Mammary microvascular endothelial cell (primary cell): ENCODE data around the gene LRRC49. TPM values are rescaled to one million over a fixed set of nuclear protein-coding genes. Genes with fewer than 3 reads are reported as not detected.

ENCODE experiments used
- total RNA-seq: library from RNA; depleted of rRNA; stranded (reverse); fragments of >200 nt; gene quantifications from 2 replicates; pipeline ENCODE4 v1.2.3, GENCODE V29; 2015

Gene LRRC49, protein sequence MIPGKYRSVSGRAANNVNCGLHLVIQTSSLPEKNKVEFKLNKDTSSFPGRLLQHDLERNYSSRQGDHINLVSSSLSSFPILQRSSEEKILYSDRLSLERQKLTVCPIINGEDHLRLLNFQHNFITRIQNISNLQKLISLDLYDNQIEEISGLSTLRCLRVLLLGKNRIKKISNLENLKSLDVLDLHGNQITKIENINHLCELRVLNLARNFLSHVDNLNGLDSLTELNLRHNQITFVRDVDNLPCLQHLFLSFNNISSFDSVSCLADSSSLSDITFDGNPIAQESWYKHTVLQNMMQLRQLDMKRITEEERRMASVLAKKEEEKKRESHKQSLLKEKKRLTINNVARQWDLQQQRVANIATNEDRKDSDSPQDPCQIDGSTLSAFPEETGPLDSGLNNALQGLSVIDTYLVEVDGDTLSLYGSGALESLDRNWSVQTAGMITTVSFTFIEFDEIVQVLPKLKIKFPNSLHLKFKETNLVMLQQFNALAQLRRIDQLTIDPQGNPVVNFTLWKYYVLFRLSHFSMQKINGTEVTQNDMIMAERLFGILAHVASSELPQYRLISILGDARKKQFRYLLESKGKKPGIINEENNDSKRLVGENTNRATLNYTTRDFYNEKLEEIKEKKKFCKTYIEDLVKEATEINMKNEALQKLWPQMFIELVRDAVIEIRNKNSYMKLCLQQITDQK
- total RNA-seq = 6.4 and 10.1 TPM in 2 replicates

DNA sequence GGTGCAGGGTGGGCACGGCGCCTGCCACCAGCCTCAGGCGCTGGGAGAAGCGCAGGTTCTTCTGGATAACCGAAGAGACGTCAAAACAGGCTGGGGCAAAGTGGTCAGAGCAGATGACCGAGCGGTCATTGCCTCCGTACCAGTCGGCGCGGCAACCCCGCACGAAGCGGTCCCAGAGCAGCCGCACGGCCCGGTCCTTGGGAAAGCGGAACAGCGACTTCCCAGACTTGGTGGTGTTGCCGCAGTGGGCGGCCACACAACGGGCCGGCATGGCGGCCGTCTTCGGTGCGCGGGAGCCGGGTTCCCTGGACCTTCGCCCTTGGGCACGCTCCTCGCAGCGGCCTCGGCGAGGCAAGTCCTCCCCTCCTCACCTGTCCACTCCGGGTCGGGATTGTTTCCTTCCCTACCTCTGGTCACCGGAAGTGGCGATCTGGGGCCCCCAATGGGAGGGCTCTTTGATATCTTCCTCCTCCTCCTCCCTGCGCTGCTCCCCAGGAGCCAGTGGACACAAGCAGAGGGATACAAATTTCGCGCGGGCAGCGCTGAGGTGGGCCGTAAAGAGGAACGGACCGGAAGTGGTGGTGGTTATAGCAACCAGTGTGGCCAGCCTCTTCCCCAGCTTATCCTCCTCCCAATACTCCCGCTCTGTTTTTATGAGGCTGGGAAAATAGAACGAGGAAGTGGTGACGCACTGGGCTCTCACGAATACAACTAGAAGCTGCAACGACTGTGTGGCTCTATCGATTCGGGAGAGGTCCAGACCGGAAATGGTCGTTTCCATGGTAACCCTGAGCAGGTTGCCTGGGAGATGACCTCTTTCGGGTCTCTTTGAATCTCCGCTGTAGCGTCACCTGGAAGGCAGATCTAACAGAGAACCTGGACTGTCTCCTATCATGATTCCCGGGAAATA, at the start of gene LRRC49, which contains the start of gene THAP10:
Gene LRRC49, plus strand, starts transcription at position 825 of the 910 bp plus-strand sequence. Its CDS starts 69 bp downstream, at position 894.
Gene THAP10, minus strand, starts transcription at position 432 of the 910 bp plus-strand sequence. Its CDS starts 161 bp downstream, at position 271.

DNA sequence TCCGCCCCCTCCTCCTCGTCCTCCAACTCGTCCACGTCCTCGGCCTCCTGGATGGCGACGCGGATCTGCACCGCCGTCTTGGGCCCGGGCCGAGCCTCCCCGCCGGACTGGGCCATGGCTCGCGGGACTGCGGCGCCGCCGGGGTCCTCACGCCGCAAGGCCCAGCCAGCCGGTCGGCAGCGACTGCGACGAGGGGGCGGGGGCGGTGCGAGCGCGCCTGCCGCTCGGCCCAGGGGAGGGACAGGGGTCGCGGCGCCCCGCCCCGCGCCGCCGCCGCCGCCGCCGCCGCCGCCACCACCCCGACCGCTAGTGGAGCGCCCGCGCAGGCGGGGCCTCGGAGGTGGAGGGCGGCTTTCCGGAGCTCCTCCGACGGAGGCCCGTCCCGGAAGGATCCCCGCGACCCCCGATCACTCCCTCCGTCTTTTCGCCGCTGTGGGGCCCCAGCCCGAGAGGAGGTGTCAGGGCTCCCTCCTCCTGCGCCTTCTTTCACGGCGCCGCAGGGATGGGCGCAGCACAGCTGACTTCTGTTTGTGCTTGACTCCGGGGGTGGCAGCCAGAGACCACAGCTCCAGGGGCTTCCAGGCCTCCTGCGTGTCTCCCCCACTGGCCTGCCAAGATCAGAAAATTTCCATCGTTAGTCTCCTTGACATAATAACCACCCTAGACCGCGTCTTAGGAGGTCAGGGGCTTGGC, 38.5 kb upstream of the LRRC49 start, which contains the start of gene LARP6:
Gene LARP6, minus strand, starts transcription at position 185 of the 693 bp plus-strand sequence. Its CDS starts 69 bp downstream, at position 116.

Other genes with a start within 250 kb of the LRRC49 start
- 71.3 and 77.0 TPM in 2 replicates for gene UACA, start 129.3 kb upstream of the LRRC49 start, total RNA-seq
- 27.2 and 32.3 TPM in 2 replicates for gene LARP6, start 38.7 kb upstream of the LRRC49 start, total RNA-seq
- gene THAP10, start 393 bp upstream of the LRRC49 start, total RNA-seq = 4.5 and 5.8 TPM in 2 replicates
- 43.2 and 52.4 TPM in 2 replicates for gene THSD4, start 222.6 kb downstream of the LRRC49 start, total RNA-seq